GM18502 (cell line): ENCODE data around the gene PSMD11.

ENCODE experiments used
- ATAC-seq: cut with Tn5 transposase; IDR thresholded peaks from one replicate; pipeline ENCODE4 v1.9.1; 2021; ENCODE audit warnings: mild to moderate bottlenecking; ENCODE audit not compliant: unreplicated experiment, poor library complexity

The PSMD11 gene

DNA sequence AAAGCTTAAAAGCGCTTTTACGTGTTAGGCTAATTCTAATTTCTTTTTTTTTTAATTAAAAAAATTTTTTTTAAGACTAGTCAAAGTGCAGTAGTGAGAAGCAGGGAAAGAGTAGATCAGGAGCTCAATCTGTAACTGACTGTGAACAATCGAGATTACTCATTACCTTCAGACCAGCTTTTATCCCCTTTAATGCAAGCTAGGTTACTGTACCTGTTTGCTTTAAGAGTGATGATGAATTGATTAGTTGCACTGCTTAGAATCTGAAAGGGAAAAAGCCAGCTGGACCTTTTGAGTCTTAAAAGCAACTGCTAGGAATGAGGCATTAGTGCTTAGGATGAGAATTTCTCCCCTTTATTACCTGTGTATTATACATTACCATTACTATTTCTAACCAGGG, 19.0 kb downstream of the PSMD11 start:
- ATAC-seq: no peak

- no peak for ATAC-seq
Measured at GRCh38 chr17:32464374-32464773, 20.1 kb downstream of the PSMD11 start.

- no peak for ATAC-seq
Measured at GRCh38 chr17:32467949-32468348, 23.6 kb downstream of the PSMD11 start.

GRCh38 chr17:32470405-32471167, 26.3 kb downstream of the PSMD11 start:
- ATAC-seq: no peak

GRCh38 chr17:32471652-32472051, 27.3 kb downstream of the PSMD11 start:
- no peak for ATAC-seq

DNA sequence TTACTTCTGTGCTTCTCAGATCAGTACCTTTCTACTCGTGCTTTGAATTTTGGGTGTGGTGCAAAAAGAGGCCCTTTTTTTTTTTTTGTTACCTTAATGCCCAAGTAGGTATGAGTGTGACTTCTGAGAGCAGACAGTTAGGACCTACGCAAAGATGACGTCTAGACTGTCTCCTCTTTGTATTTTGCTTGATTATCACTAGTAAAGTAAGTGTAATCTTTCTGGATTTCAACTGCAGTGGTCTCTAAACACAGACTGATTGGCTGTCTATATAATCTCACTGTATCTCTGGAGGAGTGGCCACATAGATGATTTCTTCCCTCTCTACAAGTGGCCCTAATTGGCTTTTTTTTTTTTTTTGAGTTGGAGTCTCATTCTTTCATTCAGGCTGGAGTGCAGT, 30.9 kb downstream of the PSMD11 start:
- no peak for ATAC-seq

DNA sequence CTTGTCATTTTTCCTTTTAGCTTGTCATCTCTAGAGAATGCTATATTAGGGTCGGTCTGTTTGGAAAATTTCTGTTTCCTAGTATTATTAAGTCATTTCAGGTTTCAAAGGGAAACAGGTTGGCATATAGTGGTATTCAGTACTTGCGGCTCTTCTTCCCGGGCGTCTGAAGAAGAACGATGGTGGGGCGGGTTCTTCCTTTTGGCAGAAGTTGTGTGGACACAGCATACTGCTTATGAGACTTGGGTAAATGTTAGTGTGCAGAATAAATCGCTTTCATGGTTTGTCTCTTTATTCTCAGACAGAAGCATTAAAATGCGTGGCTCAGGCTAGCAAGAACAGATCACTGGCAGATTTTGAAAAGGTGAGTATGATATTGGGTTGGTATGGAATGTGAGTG, 32.9 kb downstream of the PSMD11 start:
- ATAC-seq: no peak

- ATAC-seq: no peak
Measured at GRCh38 chr17:32479074-32479617, 34.8 kb downstream of the PSMD11 start.

DNA sequence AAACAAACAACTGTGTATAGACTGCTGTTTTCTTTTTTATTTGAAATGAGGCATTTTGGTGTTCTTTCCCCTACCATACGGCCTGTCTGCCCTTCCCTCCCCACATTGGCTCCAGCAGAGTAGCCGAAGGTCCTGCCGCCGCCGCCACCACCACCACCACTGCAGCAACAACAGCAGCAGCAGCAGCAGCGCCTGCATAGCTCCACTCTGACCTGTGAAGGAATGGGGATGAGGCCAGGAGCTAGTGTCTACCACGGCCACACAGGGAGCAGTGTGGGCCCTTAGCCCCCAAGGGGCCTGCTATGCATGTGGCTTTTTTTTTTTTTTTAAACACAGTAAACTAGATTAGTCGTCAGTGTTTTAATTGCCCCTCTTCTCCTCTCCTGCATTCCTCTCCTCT, 36.9 kb downstream of the PSMD11 start:
- ATAC-seq: no peak

GRCh38 chr17:32482568-32483320, 38.4 kb downstream of the PSMD11 start:
- ATAC-seq: no peak

DNA sequence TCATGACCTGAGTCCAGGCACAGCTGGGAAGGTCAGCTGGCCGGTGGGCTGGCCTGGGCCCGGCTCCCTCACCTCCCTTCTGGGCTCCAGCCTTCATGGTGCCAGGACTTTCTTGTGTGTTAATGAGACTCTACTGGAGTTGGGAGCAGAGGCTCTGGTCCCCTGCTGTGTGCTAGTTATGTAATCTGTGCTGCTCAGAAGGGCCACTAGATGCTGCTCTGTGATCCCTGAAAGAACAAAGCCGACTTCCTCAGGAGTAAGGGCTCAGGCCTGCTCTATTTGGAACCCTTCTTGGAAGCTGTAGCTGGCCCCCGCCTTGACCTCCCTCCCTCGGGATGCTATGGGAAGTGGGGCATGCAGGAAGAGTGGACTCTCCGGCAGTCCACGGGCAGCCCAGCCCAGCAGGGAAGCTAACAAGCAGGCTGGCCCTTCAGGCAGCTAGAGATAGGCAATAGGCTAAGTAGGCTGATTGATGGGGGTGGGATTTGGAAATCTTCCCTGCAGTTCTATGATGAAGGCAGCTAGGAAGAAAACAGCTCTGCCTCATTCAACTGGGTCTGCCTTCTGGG, 39.2 kb downstream of the PSMD11 start:
- no peak for ATAC-seq

- ATAC-seq: no peak
Measured at GRCh38 chr17:32484041-32484461, 39.7 kb downstream of the PSMD11 start.

DNA sequence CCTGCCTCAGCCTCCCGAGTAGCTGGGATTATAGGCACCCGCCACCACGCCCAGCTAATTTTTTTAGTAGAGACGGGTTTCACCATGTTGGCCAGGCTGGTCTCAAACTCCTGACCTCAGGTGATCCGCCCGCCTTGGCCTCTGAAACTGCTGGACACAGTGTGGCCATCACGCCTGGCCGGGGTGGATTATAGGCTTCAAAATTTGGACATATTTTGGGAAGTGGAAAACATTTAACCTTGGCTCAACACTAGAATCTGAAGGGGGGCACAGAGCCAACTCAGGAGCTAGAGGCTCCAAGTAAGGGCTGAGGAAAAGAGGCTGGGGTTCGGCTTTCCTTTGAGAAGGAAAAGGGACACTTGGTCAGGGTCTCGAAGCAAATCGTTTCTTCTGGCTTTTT, 40.3 kb downstream of the PSMD11 start:
- ATAC-seq: no peak

- no peak for ATAC-seq
Measured at GRCh38 chr17:32485261-32486110, 41.2 kb downstream of the PSMD11 start.

GRCh38 chr17:32486111-32486700, 41.9 kb downstream of the PSMD11 start:
- peak; percentile 59 for ATAC-seq

DNA sequence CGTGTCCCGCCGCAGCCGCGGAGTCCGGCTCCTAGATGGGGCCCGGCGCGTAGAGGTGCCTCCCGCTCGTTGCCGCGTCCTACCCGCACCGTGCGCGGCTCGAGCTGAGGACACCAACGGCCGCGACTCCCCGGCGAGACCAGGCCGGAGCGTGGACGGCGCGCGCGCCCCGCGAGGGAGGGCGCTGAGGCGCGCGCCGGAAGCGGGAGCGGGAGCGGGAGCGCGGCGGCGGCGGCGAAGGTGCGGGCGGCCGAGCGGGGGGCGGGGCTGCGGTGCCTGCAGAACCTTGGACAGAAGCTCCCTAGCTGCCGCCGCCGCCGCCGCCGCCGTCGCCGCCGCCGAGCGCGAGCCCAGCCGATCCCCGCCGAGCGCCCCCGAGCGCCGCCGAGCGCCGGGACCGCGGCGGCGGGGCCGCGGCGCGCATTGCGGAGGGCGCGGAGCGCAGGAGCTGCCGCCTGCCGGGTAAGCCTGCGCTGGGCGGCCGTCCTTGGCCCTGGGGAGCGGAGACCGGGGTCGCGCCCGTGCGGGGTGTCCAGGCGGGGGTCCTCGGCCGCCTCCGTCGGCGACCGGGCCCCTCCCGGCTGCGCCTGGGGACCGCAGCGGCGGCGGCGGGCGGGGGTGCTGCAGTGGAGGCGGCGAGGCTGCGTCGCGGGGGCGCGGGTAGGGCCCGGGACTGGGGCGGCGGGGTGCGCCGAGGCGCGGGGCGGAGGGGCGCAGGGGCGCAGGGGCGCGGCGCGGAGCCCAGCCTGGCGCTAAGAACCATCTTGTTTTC, 42.6 kb downstream of the PSMD11 start, which contains the start of gene CDK5R1:
TSS of gene CDK5R1 (plus strand) at position 293 of the 772 bp plus-strand sequence. CDS start 628 bp downstream, outside the sequence.
- ATAC-seq: peak; percentile 52

- ATAC-seq: no peak
Measured at GRCh38 chr17:32487473-32488176, 43.3 kb downstream of the PSMD11 start.

- no peak for ATAC-seq
Measured at GRCh38 chr17:32488177-32488542, 43.9 kb downstream of the PSMD11 start.
